Caco-2 (cell line): ENCODE measurements around the gene GOLGA6L9. TPM values are rescaled to one million over a fixed set of nuclear protein-coding genes. Genes with fewer than 3 reads are reported as not detected.
"Not testable (repeated sequence)": the region's sequence is repeated elsewhere in the genome, so short reads cannot be mapped to it uniquely, and the experiment has no call there.

Experiments
- BruUV-seq: library from RNA; stranded (reverse); fragments of 400-500 nt; replicated peaks from 2 replicates; lab custom pipeline; 2021; lab: Mats Ljungman, UMichigan
- CTCF ChIA-PET: fragments of 300-600 bp; sonication (Branson Sonifier 250); formaldehyde crosslinking; loops from one replicate; lab custom pipeline; 2022; ENCODE audit warnings: antibody characterized with exemption; lab: Charles Lee
- POLR2A ChIA-PET: fragments of 300-600 bp; sonication (Branson Sonifier 250); formaldehyde crosslinking; loops from one replicate; lab custom pipeline; 2022; ENCODE audit warnings: antibody characterized with exemption; lab: Charles Lee
- DNase-seq, 2 experiments: peaks; one replicate each; pipeline versions ENCODE4 v3.0.0 to v3.0.0-alpha.2; 2020 to 2022
- H3K27me3 ChIP-seq: replicated peaks from 2 replicates; pipeline ENCODE4 v1.6.0; 2011; ENCODE audit warnings: low read length; ENCODE audit not compliant: control insufficient read depth, insufficient read depth
- H3K36me3 ChIP-seq: 2 replicates; pipeline ENCODE4 v1.5.1; 2011; ENCODE audit warnings: low read length; ENCODE audit not compliant: control insufficient read depth, insufficient read depth
- H3K4me1 ChIP-seq: fragments of 250-450 bp; sonication (Bioruptor Pico); 2 replicates; pipeline ENCODE4 v1.5.1; 2020; ENCODE audit warnings: mild to moderate bottlenecking
- H3K4me3 ChIP-seq: 2 replicates; pipeline ENCODE4 v1.5.1; 2011; ENCODE audit warnings: low read depth, mild to moderate bottlenecking, control low read depth, low read length
- H3K9me3 ChIP-seq: fragments of 250-450 bp; sonication (Bioruptor Pico); 2 replicates; pipeline ENCODE4 v1.5.1; 2020; ENCODE audit warnings: mild to moderate bottlenecking, moderate library complexity
- H3K27ac Mint-ChIP-seq: one replicate; pipeline ENCODE4 v1.8.0; 2022; ENCODE audit warnings: mixed read lengths; ENCODE audit not compliant: unreplicated experiment
- H3K27me3 Mint-ChIP-seq: one replicate; pipeline ENCODE4 v1.8.0; 2022; ENCODE audit warnings: mixed read lengths; ENCODE audit not compliant: insufficient read depth, unreplicated experiment
- H3K36me3 Mint-ChIP-seq: one replicate; pipeline ENCODE4 v1.8.0; 2022; ENCODE audit warnings: mild to moderate bottlenecking, mixed read lengths; ENCODE audit not compliant: insufficient read depth, unreplicated experiment
- H3K4me1 Mint-ChIP-seq: one replicate; pipeline ENCODE4 v1.8.0; 2022; ENCODE audit warnings: low read depth, mixed read lengths; ENCODE audit not compliant: unreplicated experiment
- H3K4me3 Mint-ChIP-seq: one replicate; pipeline ENCODE4 v1.8.0; 2022; ENCODE audit warnings: mild to moderate bottlenecking, moderate library complexity, mixed read lengths; ENCODE audit not compliant: unreplicated experiment
- H3K9me3 Mint-ChIP-seq: one replicate; pipeline ENCODE4 v1.8.0; 2022; ENCODE audit warnings: mixed read lengths; ENCODE audit not compliant: unreplicated experiment
- intact Hi-C: fragments of 100-400 bp; cut with micrococcal nuclease; formaldehyde crosslinking; loops from one replicate; pipeline ENCODE4 v1.10.0; 2022; ENCODE audit not compliant: unreplicated experiment
- total RNA-seq: library from RNA; stranded (reverse); gene quantifications from 2 replicates; pipeline ENCODE4 v1.2.3, GENCODE V29; 2022

The GOLGA6L9 gene
- total RNA-seq, 1 experiment from 2014 or later, result 3.6 TPM

- intact Hi-C loops, H3K27ac Mint-ChIP-seq, POLR2A ChIA-PET, H3K36me3 Mint-ChIP-seq, DNase-seq, CTCF ChIA-PET, H3K4me3 ChIP-seq, H3K36me3 ChIP-seq, H3K9me3 ChIP-seq, H3K4me1 ChIP-seq, H3K27me3 ChIP-seq, H3K27me3 Mint-ChIP-seq, H3K9me3 Mint-ChIP-seq, H3K4me3 Mint-ChIP-seq, BruUV-seq: not testable (repeated sequence)
- H3K4me1 Mint-ChIP-seq, result peaks cover 12% of the 10 kb centered on the region
Measured at GRCh38 chr15:82401918-82402317, 27.7 kb upstream of the GOLGA6L9 start.

GRCh38 chr15:82402341-82402740 is 27.3 kb upstream of the GOLGA6L9 start:
- H3K9me3 Mint-ChIP-seq, BruUV-seq, H3K36me3 ChIP-seq, H3K4me1 Mint-ChIP-seq, H3K9me3 ChIP-seq, POLR2A ChIA-PET, H3K4me3 Mint-ChIP-seq, CTCF ChIA-PET, DNase-seq, H3K4me1 ChIP-seq, intact Hi-C loops, H3K27me3 Mint-ChIP-seq, H3K27ac Mint-ChIP-seq, H3K36me3 Mint-ChIP-seq, H3K27me3 ChIP-seq, H3K4me3 ChIP-seq: not testable (repeated sequence)

- DNase-seq, H3K36me3 ChIP-seq, POLR2A ChIA-PET, H3K27me3 ChIP-seq, H3K36me3 Mint-ChIP-seq, intact Hi-C loops, H3K4me3 ChIP-seq, H3K9me3 ChIP-seq, H3K27ac Mint-ChIP-seq, BruUV-seq, H3K9me3 Mint-ChIP-seq, H3K4me1 Mint-ChIP-seq, CTCF ChIA-PET, H3K27me3 Mint-ChIP-seq, H3K4me3 Mint-ChIP-seq, H3K4me1 ChIP-seq: not testable (repeated sequence)
Measured at GRCh38 chr15:82406211-82406610, 23.4 kb upstream of the GOLGA6L9 start.

DNA sequence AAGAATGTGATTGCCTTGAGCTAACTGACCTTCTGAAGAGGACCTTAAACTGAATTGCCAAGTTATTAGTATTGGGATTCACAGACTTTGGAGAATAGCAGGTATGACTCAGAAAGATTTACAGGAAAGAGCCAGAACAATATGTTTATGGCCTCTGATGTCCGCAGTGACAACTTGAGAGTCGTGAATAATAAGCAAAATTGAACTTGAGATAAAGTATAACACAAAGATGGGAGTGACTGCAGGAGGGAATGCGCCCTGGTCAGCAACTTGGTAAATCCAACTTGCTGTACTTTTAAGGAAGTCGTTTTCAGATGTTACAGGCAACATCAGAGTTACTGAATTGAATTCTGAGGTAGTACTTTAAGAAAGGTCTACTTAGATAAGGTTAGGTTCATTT is 19.3 kb upstream of the GOLGA6L9 start:
- intact Hi-C loops, H3K27ac Mint-ChIP-seq, H3K36me3 ChIP-seq, CTCF ChIA-PET, H3K4me1 ChIP-seq, H3K4me1 Mint-ChIP-seq, H3K27me3 Mint-ChIP-seq, DNase-seq, H3K27me3 ChIP-seq, BruUV-seq, H3K9me3 Mint-ChIP-seq, H3K4me3 ChIP-seq, H3K9me3 ChIP-seq, POLR2A ChIA-PET, H3K36me3 Mint-ChIP-seq, H3K4me3 Mint-ChIP-seq: not testable (repeated sequence)

GRCh38 chr15:82411595-82411994 is 18.0 kb upstream of the GOLGA6L9 start:
- H3K9me3 Mint-ChIP-seq, H3K36me3 Mint-ChIP-seq, H3K4me1 ChIP-seq, H3K27me3 ChIP-seq, POLR2A ChIA-PET, H3K27me3 Mint-ChIP-seq, intact Hi-C loops, H3K9me3 ChIP-seq, H3K4me3 Mint-ChIP-seq, H3K4me3 ChIP-seq, H3K36me3 ChIP-seq, H3K27ac Mint-ChIP-seq, CTCF ChIA-PET, BruUV-seq, H3K4me1 Mint-ChIP-seq, DNase-seq: not testable (repeated sequence)

- H3K4me1 Mint-ChIP-seq, H3K36me3 ChIP-seq, H3K27me3 ChIP-seq, H3K27ac Mint-ChIP-seq, H3K4me3 ChIP-seq, H3K36me3 Mint-ChIP-seq, H3K9me3 ChIP-seq, H3K4me3 Mint-ChIP-seq, POLR2A ChIA-PET, H3K27me3 Mint-ChIP-seq, H3K4me1 ChIP-seq, H3K9me3 Mint-ChIP-seq, intact Hi-C loops, BruUV-seq, CTCF ChIA-PET: not testable (repeated sequence)
- DNase-seq, result peak in 1 of 2 experiments; percentile 6
Measured at GRCh38 chr15:82414525-82415191, 15.0 kb upstream of the GOLGA6L9 start.

GRCh38 chr15:82420516-82420915 is 9.1 kb upstream of the GOLGA6L9 start:
- CTCF ChIA-PET, intact Hi-C loops, H3K27ac Mint-ChIP-seq, H3K4me1 Mint-ChIP-seq, H3K36me3 ChIP-seq, DNase-seq, H3K4me3 Mint-ChIP-seq, POLR2A ChIA-PET, H3K9me3 ChIP-seq, H3K4me1 ChIP-seq, H3K36me3 Mint-ChIP-seq, H3K4me3 ChIP-seq, BruUV-seq, H3K27me3 Mint-ChIP-seq, H3K9me3 Mint-ChIP-seq, H3K27me3 ChIP-seq: not testable (repeated sequence)
